GDM1 (cell line): ENCODE measurements around the gene CHST1.

ENCODE experiments used
- DNase-seq: peaks from one replicate; lab custom pipeline; 2025; lab: John Stamatoyannopoulos, UW

CHST1 gene

GRCh38 chr11:45674481-45675190 lies 9.2 kb upstream of the CHST1 start:
- DNase-seq, result no peak

GRCh38 chr11:45673441-45673840 lies 8.0 kb upstream of the CHST1 start:
- DNase-seq, result no peak

GRCh38 chr11:45672593-45672992 lies 7.2 kb upstream of the CHST1 start:
- no peak for DNase-seq

GRCh38 chr11:45671246-45672171 lies 6.1 kb upstream of the CHST1 start:
- no peak for DNase-seq

GRCh38 chr11:45670386-45671135 lies 5.1 kb upstream of the CHST1 start:
- no peak for DNase-seq

- no peak for DNase-seq
Observed at GRCh38 chr11:45669956-45670355, 4.5 kb upstream of the CHST1 start.

GRCh38 chr11:45669146-45669545 lies 3.7 kb upstream of the CHST1 start:
- no peak for DNase-seq

- DNase-seq, result no peak
Observed at GRCh38 chr11:45667929-45668680, 2.7 kb upstream of the CHST1 start.

- DNase-seq, result no peak
Observed at GRCh38 chr11:45666648-45667642, 1.5 kb upstream of the CHST1 start.

- no peak for DNase-seq
Observed at GRCh38 chr11:45665933-45666647, 668 bp upstream of the CHST1 start.

GRCh38 chr11:45664376-45665205 lies 831 bp downstream of the CHST1 start:
- no peak for DNase-seq

- DNase-seq, result no peak
Observed at GRCh38 chr11:45663486-45664375, 1.7 kb downstream of the CHST1 start.

- no peak for DNase-seq
Observed at GRCh38 chr11:45662665-45663485, 2.5 kb downstream of the CHST1 start.

- DNase-seq, result no peak
Observed at GRCh38 chr11:45662096-45662664, 3.2 kb downstream of the CHST1 start.

GRCh38 chr11:45661439-45662055 lies 3.9 kb downstream of the CHST1 start:
- DNase-seq, result no peak
